H1 (cell line): ENCODE results near the gene EIF2B5. TPM values are rescaled to one million over a fixed set of nuclear protein-coding genes. Genes with fewer than 3 reads are reported as not detected.

Experiments
- CTCF ChIA-PET: fragments of 300-600 bp; sonication (Branson Sonifier 250); formaldehyde crosslinking; loops from one replicate; lab custom pipeline; 2021; ENCODE audit not compliant: partially characterized antibody; lab: Charles Lee
- POLR2A ChIA-PET: fragments of 300-600 bp; sonication (Branson Sonifier 250); formaldehyde crosslinking; loops from one replicate; lab custom pipeline; 2021; ENCODE audit warnings: inconsistent platforms; ENCODE audit not compliant: partially characterized antibody; lab: Charles Lee
- DNase-seq, 2 experiments: peaks; one replicate each; pipeline versions ENCODE4 v3.0.0 to v3.0.0-alpha.2; 2010 to 2022; ENCODE audit warnings: low spot score in 2 of 2, low read depth in 1 of 2, mixed read lengths in 1 of 2
- FAIRE-seq: peaks from 2 replicates; lab custom pipeline; 2011; peaks lifted over from hg19 to GRCh38; lab: Jason Lieb, UNC
- H2AFZ ChIP-seq: 2 replicates; pipeline ENCODE4 v1.8.1; 2012; ENCODE audit warnings: low read length, inconsistent platforms
- H2AK5ac ChIP-seq: 2 replicates; pipeline ENCODE4 v1.6.1; 2013; ENCODE audit warnings: low read depth, low read length
- H2BK120ac ChIP-seq: replicated peaks from 2 replicates; pipeline ENCODE3; 2013; ENCODE audit warnings: low read depth, low read length, inconsistent platforms
- H2BK12ac ChIP-seq: 2 replicates; pipeline ENCODE4 v1.6.1; 2013; ENCODE audit warnings: low read depth, low read length
- H2BK15ac ChIP-seq: 2 replicates; pipeline ENCODE4 v1.6.1; 2013; ENCODE audit warnings: low read length
- H2BK20ac ChIP-seq: 2 replicates; pipeline ENCODE4 v1.6.1; 2013; ENCODE audit warnings: low read length
- H2BK5ac ChIP-seq: 2 replicates; pipeline ENCODE4 v1.6.1; 2013; ENCODE audit warnings: low read depth, low read length
- H3K14ac ChIP-seq: 2 replicates; pipeline ENCODE4 v1.6.1; 2013; ENCODE audit warnings: inconsistent platforms; ENCODE audit not compliant: insufficient read length
- H3K18ac ChIP-seq: 2 replicates; pipeline ENCODE4 v1.6.1; 2013; ENCODE audit warnings: low read length; ENCODE audit errors: extremely low read depth
- H3K23ac ChIP-seq: 2 replicates; pipeline ENCODE4 v1.6.1; 2013; ENCODE audit warnings: inconsistent platforms; ENCODE audit not compliant: insufficient read length
- H3K23me2 ChIP-seq: 2 replicates; pipeline ENCODE4 v1.6.1; 2013; ENCODE audit warnings: low read depth, low read length
- H3K27ac ChIP-seq: 2 replicates; pipeline ENCODE4 v1.6.1; 2011; ENCODE audit warnings: low read depth, low read length, inconsistent platforms
- H3K27me3 ChIP-seq, 4 experiments: replicated peaks in 1 of 4; 1 replicate in 1 of 4; 2 replicates in 3 of 4; pipeline versions ENCODE4 v1.6.1 to v1.8.1; 2011 to 2013; ENCODE audit warnings: low read length in 3 of 4, mild to moderate bottlenecking in 3 of 4, inconsistent platforms in 2 of 4, mixed read lengths in 2 of 4, moderate library complexity in 1 of 4; ENCODE audit not compliant: control insufficient read depth in 3 of 4, insufficient read depth in 3 of 4; ENCODE audit errors: extremely low read depth in 1 of 4
- H3K36me3 ChIP-seq, 4 experiments: 2 replicates each; pipeline versions ENCODE4 v1.6.1 to v1.8.1; 2011 to 2013; ENCODE audit warnings: mild to moderate bottlenecking in 4 of 4, low read length in 3 of 4, moderate library complexity in 2 of 4, control low read depth in 1 of 4, inconsistent platforms in 1 of 4; ENCODE audit not compliant: insufficient read depth in 4 of 4, control insufficient read depth in 2 of 4
- H3K4ac ChIP-seq: replicated peaks from 2 replicates; pipeline ENCODE3; 2013; ENCODE audit warnings: low read length, low read depth, mixed read lengths, inconsistent platforms; ENCODE audit not compliant: insufficient read length
- H3K4me1 ChIP-seq, 4 experiments: replicated peaks in 1 of 4; 1 replicate in 1 of 4; 2 replicates in 3 of 4; pipeline versions ENCODE4 v1.6.1 to v1.8.1; 2011 to 2013; ENCODE audit warnings: low read length in 3 of 4, inconsistent platforms in 2 of 4, mixed read lengths in 1 of 4; ENCODE audit not compliant: insufficient read depth in 4 of 4, control insufficient read depth in 3 of 4
- H3K4me2 ChIP-seq, 2 experiments: 2 replicates each; pipeline versions ENCODE4 v1.6.1 to v1.8.1; 2011 to 2013; ENCODE audit warnings: low read depth in 2 of 2, low read length in 2 of 2, control low read depth in 1 of 2, inconsistent platforms in 1 of 2, mild to moderate bottlenecking in 1 of 2; ENCODE audit not compliant: insufficient read depth in 1 of 2
- H3K4me3 ChIP-seq, 4 experiments: fragments of 200-600, 300-600 bp in 1 of 4; sonication (generic), shearing (Covaris generic), sonication (Bioruptor Twin) in 1 of 4; 2 replicates each; pipeline versions ENCODE4 v1.5.1 to v1.8.1; 2011 to 2016; ENCODE audit warnings: low read length in 4 of 4, low read depth in 3 of 4, control low read depth in 2 of 4, inconsistent platforms in 2 of 4, mild to moderate bottlenecking in 2 of 4, mixed read lengths in 1 of 4, moderate library complexity in 1 of 4; ENCODE audit not compliant: insufficient read depth in 2 of 4; ENCODE audit errors: extremely low read depth in 1 of 4
- H3K56ac ChIP-seq: replicated peaks from 2 replicates; pipeline ENCODE3; 2013; ENCODE audit warnings: low read depth, mild to moderate bottlenecking, mixed read lengths, low read length, inconsistent platforms; ENCODE audit not compliant: insufficient read length
- H3K79me1 ChIP-seq: 2 replicates; pipeline ENCODE4 v1.6.1; 2013; ENCODE audit warnings: low read depth, low read length, control low read depth
- H3K79me2 ChIP-seq, 2 experiments: 2 replicates each; pipeline versions ENCODE4 v1.6.1 to v1.8.1; 2012 to 2013; ENCODE audit warnings: low read length in 2 of 2, mild to moderate bottlenecking in 2 of 2, inconsistent platforms in 1 of 2; ENCODE audit not compliant: insufficient read depth in 2 of 2, control insufficient read depth in 1 of 2
- H3K9ac ChIP-seq, 4 experiments: replicated peaks in 1 of 4; 1 replicate in 1 of 4; 2 replicates in 3 of 4; pipeline versions ENCODE4 v1.6.1 to v1.8.1; 2011 to 2013; ENCODE audit warnings: low read depth in 3 of 4, low read length in 3 of 4, control low read depth in 2 of 4, mild to moderate bottlenecking in 2 of 4, moderate library complexity in 2 of 4, inconsistent platforms in 1 of 4; ENCODE audit errors: extremely low read depth in 1 of 4
- H3K9me3 ChIP-seq, 2 experiments: 2 replicates each; pipeline versions ENCODE4 v1.6.1 to v1.8.1; 2012 to 2013; ENCODE audit warnings: mild to moderate bottlenecking in 2 of 2, moderate library complexity in 2 of 2, control low read depth in 1 of 2, inconsistent platforms in 1 of 2, low read depth in 1 of 2, low read length in 1 of 2, mixed read lengths in 1 of 2; ENCODE audit not compliant: insufficient read depth in 2 of 2
- H4K20me1 ChIP-seq, 2 experiments: replicated peaks in 1 of 2; 2 replicates each; pipeline versions ENCODE3 to v1.8.1; 2011 to 2013; ENCODE audit warnings: inconsistent platforms in 2 of 2, low read length in 2 of 2, mild to moderate bottlenecking in 1 of 2; ENCODE audit not compliant: insufficient read depth in 2 of 2, control insufficient read depth in 1 of 2
- H4K5ac ChIP-seq: 2 replicates; pipeline ENCODE4 v1.6.1; 2013; ENCODE audit warnings: low read length, low read depth, mixed read lengths, inconsistent platforms; ENCODE audit not compliant: insufficient read length
- H4K8ac ChIP-seq: 2 replicates; pipeline ENCODE4 v1.8.0; 2013; ENCODE audit warnings: mild to moderate bottlenecking, moderate library complexity, low read length, inconsistent platforms; ENCODE audit not compliant: insufficient read depth; ENCODE audit errors: extremely low read depth
- H4K91ac ChIP-seq: replicated peaks from 2 replicates; pipeline ENCODE3; 2013; ENCODE audit warnings: low read length, mixed read lengths, inconsistent platforms; ENCODE audit not compliant: insufficient read length
- ASH2L ChIP-seq: fragments of 200-600, 300-600 bp; sonication (generic); IDR thresholded peaks from one replicate; pipeline ENCODE4 v1.7.1; 2017; ENCODE audit warnings: low read length
- CHD2 ChIP-seq: IDR thresholded peaks from 2 replicates; pipeline ENCODE4 v1.6.1; 2012; ENCODE audit warnings: low read length, improper control_type of control experiment
- CTBP2 ChIP-seq: IDR thresholded peaks from 2 replicates; pipeline ENCODE4 v1.7.0; 2011; ENCODE audit warnings: borderline replicate concordance, mild to moderate bottlenecking, moderate library complexity, mixed read lengths, low read length; ENCODE audit not compliant: insufficient read depth, insufficient read length
- EZH2 ChIP-seq: fragments of 200-600 bp; sonication (generic); IDR thresholded peaks from 2 replicates; pipeline ENCODE4 v1.7.1; 2012; ENCODE audit warnings: low read depth, mild to moderate bottlenecking, moderate library complexity, low read length, inconsistent platforms; ENCODE audit not compliant: severe bottlenecking
- FOSL1 ChIP-seq: IDR thresholded peaks from 2 replicates; pipeline ENCODE4 v1.6.1; 2011; ENCODE audit warnings: mild to moderate bottlenecking, low read depth, low read length, moderate library complexity; ENCODE audit not compliant: insufficient read depth
- PHF8 ChIP-seq: fragments of 200-600 bp; sonication (generic); conservative IDR thresholded peaks from 2 replicates; pipeline ENCODE4 v1.7.1; 2012; ENCODE audit warnings: low read depth, mild to moderate bottlenecking, inconsistent platforms, low read length, moderate library complexity
- POLR2AphosphoS5 ChIP-seq: IDR thresholded peaks from 2 replicates; pipeline ENCODE4 v1.6.1; 2011; ENCODE audit warnings: low read depth, low read length
- RFX5 ChIP-seq: IDR thresholded peaks from 2 replicates; pipeline ENCODE4 v1.6.1; 2011; ENCODE audit warnings: low read depth, low read length, improper control_type of control experiment, borderline replicate concordance
- SAP30 ChIP-seq: fragments of 300-600 bp; sonication (generic); IDR thresholded peaks from 2 replicates; pipeline ENCODE4 v1.7.1; 2012; ENCODE audit warnings: low read length, moderate library complexity, mild to moderate bottlenecking, inconsistent platforms; ENCODE audit not compliant: insufficient read depth, insufficient replicate concordance
- SRF ChIP-seq: IDR thresholded peaks from 2 replicates; pipeline ENCODE4 v1.6.1; 2011; ENCODE audit warnings: mild to moderate bottlenecking, low read depth, low read length, moderate library complexity
- TAF1 ChIP-seq: IDR thresholded peaks from 2 replicates; pipeline ENCODE4 v1.6.1; 2011; ENCODE audit warnings: mild to moderate bottlenecking, low read depth, low read length
- ZNF274 ChIP-seq: IDR thresholded peaks from 2 replicates; pipeline ENCODE4 v1.7.0; 2012; ENCODE audit warnings: low read length, borderline replicate concordance; ENCODE audit errors: extremely low read depth
- WGBS, 2 experiments: shearing (Covaris generic) in 1 of 2; methylation state at CpG; one replicate each; pipeline versions ENCODE4 v1.1.6 to v1.1.7; 2013 to 2015; ENCODE audit warnings: low lambda C conversion rate in 2 of 2, mixed read lengths in 2 of 2, inconsistent platforms in 1 of 2, low coverage in 1 of 2, missing lambda C conversion rate in 1 of 2; ENCODE audit not compliant: insufficient replicate concordance in 2 of 2, insufficient coverage in 1 of 2, insufficient read length in 1 of 2; ENCODE audit errors: extremely low coverage in 1 of 2, missing lambda C conversion rate in 1 of 2; 5-methylcytosine and 5-hydroxymethylcytosine counted together
- polyA plus RNA-seq, 7 experiments: library from polyadenylated mRNA; depleted of rRNA in 3 of 7; stranded (reverse) in 5 of 7; unstranded in 2 of 7; fragments of >200 nt in 5 of 7; fragments of 200-250 nt in 2 of 7; gene quantifications; 1 replicate in 5 of 7; 2 replicates in 1 of 7; 4 replicates in 1 of 7; pipeline versions ENCODE4 v1.2.1 to v1.2.3, GENCODE V29; 2011 to 2013; ENCODE audit warnings: missing spikeins in 2 of 7, mixed read lengths in 2 of 7
- total RNA-seq: library from RNA; stranded (reverse); fragmentation: NEBNext Ultra II Directional; extraction: Animal tissue kit (Norgen Biotek cat#: 25700); gene quantifications from 2 replicates; pipeline ENCODE4 v1.2.1, GENCODE V29; 2021
- TF ChIP-seq, protein P1 (sequence below): IDR thresholded peaks from 2 replicates; pipeline ENCODE4 v1.6.1; 2012; ENCODE audit warnings: inconsistent platforms

EIF2B5 gene
- total and polyA plus RNA-seq, 2 of the 8 experiments (the other 6 are each of a cell fraction or from before 2014, with no cell fraction given) = 33.1 to 40.0 TPM

DNA sequence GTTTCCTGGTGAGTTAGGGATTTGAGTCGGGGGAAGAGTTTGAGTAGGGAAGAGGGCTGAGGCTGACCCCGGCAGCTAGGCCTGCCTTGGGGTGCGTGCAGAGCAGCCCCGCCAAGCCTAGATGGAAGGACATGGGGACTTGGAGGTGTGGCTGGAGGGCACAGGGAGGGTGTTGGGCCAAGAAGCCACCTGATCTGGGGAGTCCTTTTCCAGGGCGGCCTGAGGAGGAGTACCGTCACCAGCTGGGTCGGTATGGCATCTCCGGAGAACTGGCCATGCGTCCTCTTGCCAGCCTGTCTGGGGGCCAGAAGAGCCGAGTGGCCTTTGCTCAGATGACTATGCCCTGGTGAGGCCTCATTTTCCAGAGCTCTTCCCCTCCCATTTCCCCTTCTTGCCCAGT lies 57.7 kb downstream of the EIF2B5 start:
- no peak overlapping the region for H3K18ac ChIP-seq
- no peak overlapping the region for H3K14ac ChIP-seq
- ChIA-PET POLR2A (interaction anchor here (1.2 kb wide), 1 partner anchor 16 kb away, joined by 3 read pairs; no protein-coding TSS in a partner anchor), CTCF (interaction anchor here (0.9 kb wide), 1 partner anchor 13 kb away, joined by 3 read pairs; no protein-coding TSS in a partner anchor)
- no peak overlapping the region for H2BK5ac ChIP-seq
- no peak overlapping the region for H2AK5ac ChIP-seq
- no peak for FAIRE-seq
- H3K23me2 ChIP-seq = no peaks in the 10 kb centered on the region
- no peak overlapping the region for H3K27ac ChIP-seq
- no peak overlapping the region for H3K4me2 ChIP-seq
- no peaks in the 10 kb centered on the region; a peak in 1 of 7 replicates for H3K27me3 ChIP-seq
- no peak overlapping the region for H4K5ac ChIP-seq
- no peak for DNase-seq
- no peak overlapping the region for H3K9ac ChIP-seq
- H4K20me1 ChIP-seq = peaks cover 5 to 7% of the 10 kb centered on the region in 2 experiments
- no peak overlapping the region for H2BK12ac ChIP-seq
- 83% methylated on average over 5 of the region's 10 CpGs; no CpG with 5 or more reads in 1 of the 2 experiments for WGBS, 2 experiments
- no peak overlapping the region for H2AFZ ChIP-seq
- no peak overlapping the region for H3K4ac ChIP-seq
- no peaks in the 10 kb centered on the region; a peak in 1 of 4 replicates for H3K9me3 ChIP-seq
- H2BK20ac ChIP-seq = no peak overlapping the region
- H4K91ac ChIP-seq = no peak overlapping the region
- H3K56ac ChIP-seq = no peak overlapping the region
- H2BK120ac ChIP-seq = no peak overlapping the region
- peaks cover 16 to 66% (median 36%) of the 10 kb centered on the region in 4 experiments for H3K36me3 ChIP-seq
- no peak overlapping the region for H2BK15ac ChIP-seq
- peaks cover 0 to 10% of the 10 kb centered on the region in 2 experiments; a peak in 2 of 4 replicates for H3K79me2 ChIP-seq
- H3K4me1 ChIP-seq = no peaks in the 10 kb centered on the region
- no peak overlapping the region for H3K23ac ChIP-seq
- no peak overlapping the region for H3K4me3 ChIP-seq
- H3K79me1 ChIP-seq = peaks cover 3% of the 10 kb centered on the region; the same call in 1 of the 2 replicates
- H4K8ac ChIP-seq = no peak overlapping the region
- TF ChIP-seq PHF8 (no peak), EZH2 (no peak), TAF1 (no peak), FOSL1 (no peak), RFX5 (no peak), SAP30 (no peak), CTBP2 (no peak), ZNF274 (no peak), CHD2 (no peak), POLR2AphosphoS5 (no peak), ASH2L (no peak), SRF (no peak)
- TF ChIP-seq, protein P1, sequence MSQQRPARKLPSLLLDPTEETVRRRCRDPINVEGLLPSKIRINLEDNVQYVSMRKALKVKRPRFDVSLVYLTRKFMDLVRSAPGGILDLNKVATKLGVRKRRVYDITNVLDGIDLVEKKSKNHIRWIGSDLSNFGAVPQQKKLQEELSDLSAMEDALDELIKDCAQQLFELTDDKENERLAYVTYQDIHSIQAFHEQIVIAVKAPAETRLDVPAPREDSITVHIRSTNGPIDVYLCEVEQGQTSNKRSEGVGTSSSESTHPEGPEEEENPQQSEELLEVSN = no peak
